Mesodermal cell (in vitro differentiated cells): ENCODE data around the gene CCDC137.
"Not testable (repeated sequence)": the region's sequence is repeated elsewhere in the genome, so short reads cannot be mapped to it uniquely, and the experiment has no call there.

Experiments used
- H3K27ac ChIP-seq: 2 replicates; pipeline ENCODE4 v1.7.0; 2013; ENCODE audit warnings: mild to moderate bottlenecking, low read depth, low read length, moderate library complexity; ENCODE audit not compliant: severe bottlenecking
- H3K36me3 ChIP-seq: 2 replicates; pipeline ENCODE4 v1.7.1; 2013; ENCODE audit warnings: mild to moderate bottlenecking, low read length, moderate library complexity; ENCODE audit not compliant: control insufficient read depth, insufficient read depth
- H3K4me1 ChIP-seq: one replicate; pipeline ENCODE4 v1.7.1; 2013; ENCODE audit warnings: mild to moderate bottlenecking, low read length; ENCODE audit not compliant: insufficient read depth, control insufficient read depth, poor library complexity, severe bottlenecking
- H3K4me3 ChIP-seq: 2 replicates; pipeline ENCODE4 v1.7.0; 2013; ENCODE audit warnings: low read length, control low read depth, mild to moderate bottlenecking; ENCODE audit not compliant: insufficient read depth, poor library complexity, severe bottlenecking; ENCODE audit errors: extremely low read depth
- H3K9me3 ChIP-seq: 2 replicates; pipeline ENCODE4 v1.7.1; 2013; ENCODE audit warnings: mild to moderate bottlenecking, low read length, moderate library complexity; ENCODE audit not compliant: control insufficient read depth
- WGBS, 2 experiments: methylation state at CpG; one replicate each; pipeline ENCODE4 v1.1.5; 2013; ENCODE audit warnings: missing lambda C conversion rate in 2 of 2; ENCODE audit not compliant: insufficient coverage in 2 of 2; 5-methylcytosine and 5-hydroxymethylcytosine counted together

Gene CCDC137

GRCh38 chr17:81666092-81666341 is 520 bp upstream of the CCDC137 start:
- Histone ChIP-seq H3K27ac (peak overlapping the region; percentile 79), H3K36me3 (peaks cover 43% of the 10 kb centered on the region), H3K4me1 (peaks cover 14% of the 10 kb centered on the region), H3K4me3 (peak overlapping the region; percentile 94), H3K9me3 (no peaks in the 10 kb centered on the region)
- 2 to 4% methylated on average over 14 to 15 of the region's 16 CpGs for WGBS, 2 experiments

- H3K27ac ChIP-seq: no peak overlapping the region
- WGBS, 2 experiments: 90 to 92% methylated on average over 17 to 18 of the region's 18 CpGs
- peak overlapping the region; percentile 94 for H3K4me3 ChIP-seq
- H3K4me1 ChIP-seq: peaks cover 14% of the 10 kb centered on the region
- H3K36me3 ChIP-seq: peaks cover 60% of the 10 kb centered on the region
- H3K9me3 ChIP-seq: no peaks in the 10 kb centered on the region
Observed at GRCh38 chr17:81667754-81668153, 1.2 kb downstream of the CCDC137 start.

GRCh38 chr17:81672504-81672903 is 6.0 kb downstream of the CCDC137 start:
- H3K36me3 ChIP-seq: peaks cover 75% of the 10 kb centered on the region
- peaks cover 8% of the 10 kb centered on the region for H3K4me1 ChIP-seq
- WGBS, 2 experiments: 91 to 97% methylated on average over 14 to 16 of the region's 18 CpGs
- no peak overlapping the region for H3K27ac ChIP-seq
- no peak overlapping the region for H3K4me3 ChIP-seq
- H3K9me3 ChIP-seq: no peaks in the 10 kb centered on the region

GRCh38 chr17:81672954-81673353 is 6.4 kb downstream of the CCDC137 start:
- H3K9me3 ChIP-seq: no peaks in the 10 kb centered on the region
- H3K36me3 ChIP-seq: peaks cover 71% of the 10 kb centered on the region
- peaks cover 6% of the 10 kb centered on the region for H3K4me1 ChIP-seq
- no peak overlapping the region for H3K27ac ChIP-seq
- H3K4me3 ChIP-seq: no peak overlapping the region
- WGBS, 2 experiments: 98 to 99% methylated on average over 16 of the region's 16 CpGs

- WGBS, 2 experiments: 94 to 95% methylated on average over 16 to 17 of the region's 18 CpGs
- peaks cover 64% of the 10 kb centered on the region for H3K36me3 ChIP-seq
Observed at GRCh38 chr17:81673561-81674258, 7.2 kb downstream of the CCDC137 start.

GRCh38 chr17:81675515-81676221 is 9.1 kb downstream of the CCDC137 start:
- not testable (repeated sequence) for H3K27ac ChIP-seq, H3K4me3 ChIP-seq, H3K4me1 ChIP-seq, H3K9me3 ChIP-seq
- 34 to 50% methylated on average over 9 to 10 of the region's 18 CpGs for WGBS, 2 experiments
- H3K36me3 ChIP-seq: peaks cover 54% of the 10 kb centered on the region

More at GRCh38 chr17:81673561-81674258, 7.2 kb downstream of the CCDC137 start:
- Histone ChIP-seq H3K9me3 (no peaks in the 10 kb centered on the region), H3K4me1 (no peaks in the 10 kb centered on the region), H3K4me3 (no peak overlapping the region), H3K27ac (no peak overlapping the region)

- Histone ChIP-seq H3K36me3 (peaks cover 50% of the 10 kb centered on the region), H3K4me3 (no peak overlapping the region), H3K4me1 (no peaks in the 10 kb centered on the region), H3K9me3 (no peaks in the 10 kb centered on the region), H3K27ac (no peak overlapping the region)
- 94 to 99% methylated on average over 15 to 17 of the region's 17 CpGs for WGBS, 2 experiments
Observed at GRCh38 chr17:81676906-81677305, 10.4 kb downstream of the CCDC137 start.

GRCh38 chr17:81680150-81680549 is 13.6 kb downstream of the CCDC137 start:
- WGBS, 2 experiments: 96 to 98% methylated on average over 11 of the region's 11 CpGs
- peaks cover 23% of the 10 kb centered on the region for H3K36me3 ChIP-seq

GRCh38 chr17:81681672-81682071 is 15.1 kb downstream of the CCDC137 start:
- 95 to 98% methylated on average over 13 to 17 of the region's 17 CpGs for WGBS, 2 experiments
- Histone ChIP-seq H3K9me3 (no peaks in the 10 kb centered on the region), H3K4me3 (no peak overlapping the region), H3K27ac (no peak overlapping the region), H3K4me1 (peaks cover 16% of the 10 kb centered on the region), H3K36me3 (peaks cover 34% of the 10 kb centered on the region)

More at GRCh38 chr17:81680150-81680549, 13.6 kb downstream of the CCDC137 start:
- Histone ChIP-seq H3K27ac (no peak overlapping the region), H3K9me3 (no peaks in the 10 kb centered on the region), H3K4me1 (peaks cover 10% of the 10 kb centered on the region), H3K4me3 (no peak overlapping the region)

GRCh38 chr17:81682565-81683207 is 16.1 kb downstream of the CCDC137 start:
- peak overlapping the region; percentile 87 for H3K27ac ChIP-seq
- no peaks in the 10 kb centered on the region for H3K9me3 ChIP-seq
- H3K4me1 ChIP-seq: peaks cover 16% of the 10 kb centered on the region
- peaks cover 43% of the 10 kb centered on the region for H3K36me3 ChIP-seq
- whole genome bisulfite sequencing, 2 experiments: 51 to 53% methylated on average over 19 of the region's 19 CpGs
- H3K4me3 ChIP-seq: peak overlapping the region; percentile 99

GRCh38 chr17:81683208-81683583 is 16.7 kb downstream of the CCDC137 start:
- H3K9me3 ChIP-seq: no peaks in the 10 kb centered on the region
- peak overlapping the region; percentile 99 for H3K4me3 ChIP-seq
- peaks cover 48% of the 10 kb centered on the region for H3K36me3 ChIP-seq
- peaks cover 16% of the 10 kb centered on the region for H3K4me1 ChIP-seq
- peak overlapping the region; percentile 87 for H3K27ac ChIP-seq
- 0 to 2% methylated on average over 32 to 37 of the region's 37 CpGs for WGBS, 2 experiments
